Memory B cell (primary cell): ENCODE results near the gene BTRC.

Experiments used
- ATAC-seq: fragments of 150-1000 bp; cut with Tn5 transposase; 2 replicates; pipeline ENCODE4 v1.10.0; 2021; ENCODE audit warnings: low read depth, mild to moderate bottlenecking, moderate library complexity
- DNase-seq, 2 donors: peaks; one replicate each; pipeline ENCODE4 v3.0.0; 2022; ENCODE audit warnings: low spot score in 2 of 2
- H3K27ac Mint-ChIP-seq: one replicate; pipeline ENCODE4 v1.8.0; 2022; ENCODE audit warnings: mild to moderate bottlenecking, moderate library complexity, mixed read lengths
- H3K27me3 Mint-ChIP-seq: one replicate; pipeline ENCODE4 v1.8.0; 2022; ENCODE audit warnings: mixed read lengths
- H3K36me3 Mint-ChIP-seq: one replicate; pipeline ENCODE4 v1.8.0; 2022; ENCODE audit warnings: mild to moderate bottlenecking, mixed read lengths
- H3K4me1 Mint-ChIP-seq: one replicate; pipeline ENCODE4 v1.8.0; 2022; ENCODE audit warnings: mixed read lengths
- H3K4me3 Mint-ChIP-seq: one replicate; pipeline ENCODE4 v1.8.0; 2022; ENCODE audit warnings: mild to moderate bottlenecking, moderate library complexity, mixed read lengths
- H3K9me3 Mint-ChIP-seq: one replicate; pipeline ENCODE4 v1.8.0; 2022; ENCODE audit warnings: mixed read lengths

Gene BTRC

GRCh38 chr10:101566333-101567164, 212.6 kb downstream of the BTRC start:
- Mint-ChIP-seq H3K4me3 (peak overlapping the region; percentile 18), H3K9me3 (no peaks in the 10 kb centered on the region), H3K27me3 (peaks cover 41% of the 10 kb centered on the region), H3K4me1 (peaks cover 21% of the 10 kb centered on the region), H3K27ac (no peak overlapping the region), H3K36me3 (no peaks in the 10 kb centered on the region)
- ATAC-seq (peak; percentile 14), DNase-seq (no peak)

- peaks cover 21% of the 10 kb centered on the region for H3K4me1 Mint-ChIP-seq
- no peak for ATAC-seq
- no peaks in the 10 kb centered on the region for H3K9me3 Mint-ChIP-seq
- DNase-seq = no peak
- H3K36me3 Mint-ChIP-seq = no peaks in the 10 kb centered on the region
- no peak overlapping the region for H3K27ac Mint-ChIP-seq
- H3K4me3 Mint-ChIP-seq = peak overlapping the region; percentile 8
- H3K27me3 Mint-ChIP-seq = peaks cover 38% of the 10 kb centered on the region
Observed at GRCh38 chr10:101567165-101568006, 213.4 kb downstream of the BTRC start.

GRCh38 chr10:101568054-101568745, 214.2 kb downstream of the BTRC start:
- H3K27me3 Mint-ChIP-seq = peaks cover 37% of the 10 kb centered on the region
- H3K4me1 Mint-ChIP-seq = peaks cover 21% of the 10 kb centered on the region
- no peak overlapping the region for H3K27ac Mint-ChIP-seq
- DNase-seq = no peak
- no peak overlapping the region for H3K4me3 Mint-ChIP-seq
- ATAC-seq = no peak
- no peaks in the 10 kb centered on the region for H3K9me3 Mint-ChIP-seq
- peaks cover 1% of the 10 kb centered on the region for H3K36me3 Mint-ChIP-seq

GRCh38 chr10:101569323-101569621, 215.3 kb downstream of the BTRC start:
- peak overlapping the region; percentile 80 for H3K4me3 Mint-ChIP-seq
- no peak for DNase-seq
- peaks cover 1% of the 10 kb centered on the region for H3K36me3 Mint-ChIP-seq
- peaks cover 21% of the 10 kb centered on the region for H3K4me1 Mint-ChIP-seq
- H3K9me3 Mint-ChIP-seq = no peaks in the 10 kb centered on the region
- no peak for ATAC-seq
- H3K27ac Mint-ChIP-seq = no peak overlapping the region
- peaks cover 33% of the 10 kb centered on the region for H3K27me3 Mint-ChIP-seq

GRCh38 chr10:101569622-101570427, 215.9 kb downstream of the BTRC start:
- peak; percentile 84 to 88 for DNase-seq
- H3K4me1 Mint-ChIP-seq = peaks cover 21% of the 10 kb centered on the region
- no peak overlapping the region for H3K27ac Mint-ChIP-seq
- no peaks in the 10 kb centered on the region for H3K9me3 Mint-ChIP-seq
- H3K4me3 Mint-ChIP-seq = peak overlapping the region; percentile 80
- H3K36me3 Mint-ChIP-seq = peaks cover 1% of the 10 kb centered on the region
- ATAC-seq = peak; percentile 84
- H3K27me3 Mint-ChIP-seq = peaks cover 33% of the 10 kb centered on the region

- DNase-seq (no peak), ATAC-seq (no peak)
- H3K27ac Mint-ChIP-seq = no peak overlapping the region
- H3K36me3 Mint-ChIP-seq = peaks cover 1% of the 10 kb centered on the region
- peak overlapping the region; percentile 80 for H3K4me3 Mint-ChIP-seq
- H3K4me1 Mint-ChIP-seq = peaks cover 21% of the 10 kb centered on the region
- H3K9me3 Mint-ChIP-seq = no peaks in the 10 kb centered on the region
- H3K27me3 Mint-ChIP-seq = peaks cover 30% of the 10 kb centered on the region
Observed at GRCh38 chr10:101570428-101571270, 216.7 kb downstream of the BTRC start.

GRCh38 chr10:101571271-101571925, 217.4 kb downstream of the BTRC start:
- Mint-ChIP-seq H3K27me3 (peaks cover 25% of the 10 kb centered on the region), H3K36me3 (peaks cover 3% of the 10 kb centered on the region), H3K9me3 (no peaks in the 10 kb centered on the region), H3K4me3 (no peak overlapping the region), H3K4me1 (peaks cover 18% of the 10 kb centered on the region), H3K27ac (no peak overlapping the region)
- no peak for DNase-seq
- ATAC-seq = no peak

GRCh38 chr10:101572126-101572525, 218.2 kb downstream of the BTRC start:
- no peak overlapping the region for H3K4me3 Mint-ChIP-seq
- ATAC-seq (no peak), DNase-seq (no peak)
- peaks cover 5% of the 10 kb centered on the region for H3K36me3 Mint-ChIP-seq
- H3K9me3 Mint-ChIP-seq = no peaks in the 10 kb centered on the region
- H3K27me3 Mint-ChIP-seq = peaks cover 21% of the 10 kb centered on the region
- H3K4me1 Mint-ChIP-seq = peaks cover 15% of the 10 kb centered on the region
- H3K27ac Mint-ChIP-seq = no peak overlapping the region

GRCh38 chr10:101572785-101573184, 218.8 kb downstream of the BTRC start:
- Mint-ChIP-seq H3K9me3 (no peaks in the 10 kb centered on the region), H3K4me1 (peaks cover 11% of the 10 kb centered on the region), H3K4me3 (no peak overlapping the region), H3K27me3 (peaks cover 16% of the 10 kb centered on the region), H3K27ac (no peak overlapping the region), H3K36me3 (peaks cover 9% of the 10 kb centered on the region)
- DNase-seq = no peak
- no peak for ATAC-seq

- H3K27ac Mint-ChIP-seq = no peak overlapping the region
- peaks cover 5% of the 10 kb centered on the region for H3K27me3 Mint-ChIP-seq
- DNase-seq = no peak
- peaks cover 11% of the 10 kb centered on the region for H3K4me1 Mint-ChIP-seq
- H3K9me3 Mint-ChIP-seq = no peaks in the 10 kb centered on the region
- peaks cover 15% of the 10 kb centered on the region for H3K36me3 Mint-ChIP-seq
- no peak for ATAC-seq
- no peak overlapping the region for H3K4me3 Mint-ChIP-seq
Observed at GRCh38 chr10:101573885-101574753, 220.2 kb downstream of the BTRC start.

GRCh38 chr10:101575091-101575490, 221.1 kb downstream of the BTRC start:
- Mint-ChIP-seq H3K36me3 (peaks cover 15% of the 10 kb centered on the region), H3K9me3 (no peaks in the 10 kb centered on the region), H3K4me3 (no peak overlapping the region), H3K4me1 (peaks cover 6% of the 10 kb centered on the region), H3K27me3 (no peaks in the 10 kb centered on the region), H3K27ac (no peak overlapping the region)
- no peak for ATAC-seq
- no peak for DNase-seq
